HL-60 (cell line): ENCODE data around the gene CCDC87.

Source experiments
- DNase-seq, 2 experiments: peaks; one replicate each; pipeline ENCODE4 v3.0.0-alpha.2; 2010 to 2020; ENCODE audit warnings: low read depth in 1 of 2, low spot score in 1 of 2
- H3K27ac ChIP-seq: fragments of 250-450 bp; sonication (Bioruptor Pico); replicated peaks from 2 replicates; pipeline ENCODE4 v1.5.1; 2020; ENCODE audit warnings: mild to moderate bottlenecking, moderate library complexity
- H3K27me3 ChIP-seq: fragments of 250-450 bp; sonication (Bioruptor Pico); 2 replicates; pipeline ENCODE4 v1.5.1; 2021; ENCODE audit warnings: mild to moderate bottlenecking, moderate library complexity; ENCODE audit not compliant: insufficient read depth, poor library complexity, severe bottlenecking
- H3K4me3 ChIP-seq: replicated peaks from 2 replicates; pipeline ENCODE4 v1.5.1; 2011; ENCODE audit warnings: mild to moderate bottlenecking, control low read depth, low read length; ENCODE audit not compliant: insufficient read depth
- GABPA ChIP-seq: IDR thresholded peaks from 2 replicates; pipeline ENCODE4 v1.6.1; 2012; ENCODE audit warnings: low read depth
- POLR2AphosphoS5 ChIP-seq: IDR thresholded peaks from 2 replicates; pipeline ENCODE4 v1.6.1; 2012; ENCODE audit warnings: low read depth
- SPI1 ChIP-seq: IDR thresholded peaks from 2 replicates; pipeline ENCODE4 v1.6.1; 2012; ENCODE audit warnings: low read depth, mild to moderate bottlenecking, borderline replicate concordance
- TF ChIP-seq, protein P1 (sequence below): IDR thresholded peaks from one replicate; pipeline ENCODE4 v1.5.1; 2011; ENCODE audit warnings: low read length, control low read depth, inconsistent platforms; ENCODE audit not compliant: insufficient read depth
- TF ChIP-seq, protein P2 (sequence below): IDR thresholded peaks from 2 replicates; pipeline ENCODE4 v1.6.1; 2012; ENCODE audit warnings: low read depth; ENCODE audit not compliant: insufficient replicate concordance

Gene CCDC87

DNA sequence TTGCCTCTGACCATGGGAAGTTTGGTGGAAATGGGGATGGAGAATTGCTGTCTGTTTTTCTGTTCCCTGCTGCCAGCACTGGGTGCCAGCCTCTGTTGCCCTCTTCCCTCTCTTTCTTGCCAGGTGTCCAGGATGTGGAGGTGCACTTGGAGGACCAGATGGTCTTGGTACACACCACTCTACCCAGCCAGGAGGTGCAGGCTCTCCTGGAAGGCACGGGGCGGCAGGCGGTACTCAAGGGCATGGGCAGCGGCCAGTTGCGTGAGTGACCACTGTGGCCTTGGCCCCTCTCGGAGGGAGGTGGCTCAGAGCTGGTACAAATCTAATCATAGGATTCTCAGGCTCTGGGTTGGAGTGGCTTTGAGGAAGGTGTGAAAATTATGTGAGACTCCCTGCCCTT is 6.1 kb upstream of the CCDC87 start:
- H3K27ac ChIP-seq, result no peak overlapping the region
- DNase-seq, result no peak
- no peak for TF ChIP-seq GABPA
- TF ChIP-seq SPI1, result no peak
- TF ChIP-seq, protein P1, sequence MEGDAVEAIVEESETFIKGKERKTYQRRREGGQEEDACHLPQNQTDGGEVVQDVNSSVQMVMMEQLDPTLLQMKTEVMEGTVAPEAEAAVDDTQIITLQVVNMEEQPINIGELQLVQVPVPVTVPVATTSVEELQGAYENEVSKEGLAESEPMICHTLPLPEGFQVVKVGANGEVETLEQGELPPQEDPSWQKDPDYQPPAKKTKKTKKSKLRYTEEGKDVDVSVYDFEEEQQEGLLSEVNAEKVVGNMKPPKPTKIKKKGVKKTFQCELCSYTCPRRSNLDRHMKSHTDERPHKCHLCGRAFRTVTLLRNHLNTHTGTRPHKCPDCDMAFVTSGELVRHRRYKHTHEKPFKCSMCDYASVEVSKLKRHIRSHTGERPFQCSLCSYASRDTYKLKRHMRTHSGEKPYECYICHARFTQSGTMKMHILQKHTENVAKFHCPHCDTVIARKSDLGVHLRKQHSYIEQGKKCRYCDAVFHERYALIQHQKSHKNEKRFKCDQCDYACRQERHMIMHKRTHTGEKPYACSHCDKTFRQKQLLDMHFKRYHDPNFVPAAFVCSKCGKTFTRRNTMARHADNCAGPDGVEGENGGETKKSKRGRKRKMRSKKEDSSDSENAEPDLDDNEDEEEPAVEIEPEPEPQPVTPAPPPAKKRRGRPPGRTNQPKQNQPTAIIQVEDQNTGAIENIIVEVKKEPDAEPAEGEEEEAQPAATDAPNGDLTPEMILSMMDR, result no peak
- no peak overlapping the region for H3K4me3 ChIP-seq
- no peaks in the 10 kb centered on the region for H3K27me3 ChIP-seq

DNA sequence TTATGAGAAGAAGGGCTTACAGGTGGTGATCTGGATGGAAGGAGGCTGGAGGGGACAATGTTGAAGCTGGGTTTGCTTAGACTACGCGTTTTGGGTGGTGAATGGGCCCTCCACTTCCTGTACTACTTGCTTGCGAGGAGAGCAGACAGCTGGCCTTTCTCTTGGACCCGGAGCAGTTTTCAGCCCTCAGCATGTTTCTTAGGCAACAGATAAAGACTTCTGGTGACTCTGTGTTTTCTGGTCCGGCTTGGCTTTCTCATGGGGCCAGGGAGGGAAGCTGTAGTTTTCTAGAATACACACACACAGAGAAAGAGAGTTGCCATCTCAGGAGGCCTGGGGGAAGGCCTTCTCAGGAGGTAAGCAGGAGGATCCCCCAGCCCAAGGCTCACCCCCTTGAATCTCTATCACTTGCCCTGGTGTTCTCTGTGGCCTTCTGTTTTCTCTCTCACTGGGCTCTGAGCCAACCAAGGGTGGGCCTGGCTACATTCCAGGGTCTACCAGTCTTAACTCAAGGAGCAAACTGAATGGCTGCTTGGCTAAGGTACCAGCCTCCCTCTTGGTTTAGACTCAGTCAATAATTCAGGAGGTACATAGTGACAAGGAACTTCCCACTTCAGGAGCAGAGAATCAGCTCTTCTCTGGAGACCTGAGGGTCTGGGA is 2.5 kb upstream of the CCDC87 start:
- TF ChIP-seq POLR2AphosphoS5 (0 out of 2 replicates have a peak, but pooled peaks have one; percentile 32), GABPA (no peak; the same call in 1 of the 2 replicates), SPI1 (peak; percentile 44; the same call in 1 of the 2 replicates)
- TF ChIP-seq, protein P2, sequence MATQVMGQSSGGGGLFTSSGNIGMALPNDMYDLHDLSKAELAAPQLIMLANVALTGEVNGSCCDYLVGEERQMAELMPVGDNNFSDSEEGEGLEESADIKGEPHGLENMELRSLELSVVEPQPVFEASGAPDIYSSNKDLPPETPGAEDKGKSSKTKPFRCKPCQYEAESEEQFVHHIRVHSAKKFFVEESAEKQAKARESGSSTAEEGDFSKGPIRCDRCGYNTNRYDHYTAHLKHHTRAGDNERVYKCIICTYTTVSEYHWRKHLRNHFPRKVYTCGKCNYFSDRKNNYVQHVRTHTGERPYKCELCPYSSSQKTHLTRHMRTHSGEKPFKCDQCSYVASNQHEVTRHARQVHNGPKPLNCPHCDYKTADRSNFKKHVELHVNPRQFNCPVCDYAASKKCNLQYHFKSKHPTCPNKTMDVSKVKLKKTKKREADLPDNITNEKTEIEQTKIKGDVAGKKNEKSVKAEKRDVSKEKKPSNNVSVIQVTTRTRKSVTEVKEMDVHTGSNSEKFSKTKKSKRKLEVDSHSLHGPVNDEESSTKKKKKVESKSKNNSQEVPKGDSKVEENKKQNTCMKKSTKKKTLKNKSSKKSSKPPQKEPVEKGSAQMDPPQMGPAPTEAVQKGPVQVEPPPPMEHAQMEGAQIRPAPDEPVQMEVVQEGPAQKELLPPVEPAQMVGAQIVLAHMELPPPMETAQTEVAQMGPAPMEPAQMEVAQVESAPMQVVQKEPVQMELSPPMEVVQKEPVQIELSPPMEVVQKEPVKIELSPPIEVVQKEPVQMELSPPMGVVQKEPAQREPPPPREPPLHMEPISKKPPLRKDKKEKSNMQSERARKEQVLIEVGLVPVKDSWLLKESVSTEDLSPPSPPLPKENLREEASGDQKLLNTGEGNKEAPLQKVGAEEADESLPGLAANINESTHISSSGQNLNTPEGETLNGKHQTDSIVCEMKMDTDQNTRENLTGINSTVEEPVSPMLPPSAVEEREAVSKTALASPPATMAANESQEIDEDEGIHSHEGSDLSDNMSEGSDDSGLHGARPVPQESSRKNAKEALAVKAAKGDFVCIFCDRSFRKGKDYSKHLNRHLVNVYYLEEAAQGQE, result no peak
- TF ChIP-seq, protein P1, result no peak
- Histone ChIP-seq H3K27me3 (no peaks in the 10 kb centered on the region), H3K4me3 (no peak overlapping the region), H3K27ac (peak overlapping the region; percentile 75)
- DNase-seq, result peak in 1 of 2 experiments; percentile 91

DNA sequence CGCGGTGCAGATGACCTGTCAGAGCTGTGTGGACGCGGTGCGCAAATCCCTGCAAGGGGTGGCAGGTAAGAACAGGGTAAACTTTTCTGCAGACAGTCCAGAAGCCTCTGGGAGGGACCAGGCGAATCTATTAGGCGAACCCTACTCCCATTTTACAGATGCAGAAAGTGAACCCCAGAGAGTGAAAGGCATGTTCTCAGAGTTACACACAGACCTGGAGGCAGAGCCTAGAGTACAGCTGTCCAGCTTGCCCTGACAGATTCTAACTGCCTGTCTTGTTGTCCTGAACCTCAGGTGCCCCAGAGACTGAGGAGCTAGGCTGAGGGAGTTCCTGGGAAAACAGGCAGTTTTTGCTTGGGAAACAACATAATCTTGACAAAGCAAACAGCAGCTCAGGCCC is 787 bp upstream of the CCDC87 start:
- Histone ChIP-seq H3K4me3 (peak overlapping the region; percentile 56), H3K27me3 (no peaks in the 10 kb centered on the region), H3K27ac (peak overlapping the region; percentile 75)
- DNase-seq, result no peak
- TF ChIP-seq, protein P1, result no peak
- no peak for TF ChIP-seq GABPA
- TF ChIP-seq SPI1, result no peak
- TF ChIP-seq POLR2AphosphoS5, result no peak
- TF ChIP-seq, protein P2, result no peak

DNA sequence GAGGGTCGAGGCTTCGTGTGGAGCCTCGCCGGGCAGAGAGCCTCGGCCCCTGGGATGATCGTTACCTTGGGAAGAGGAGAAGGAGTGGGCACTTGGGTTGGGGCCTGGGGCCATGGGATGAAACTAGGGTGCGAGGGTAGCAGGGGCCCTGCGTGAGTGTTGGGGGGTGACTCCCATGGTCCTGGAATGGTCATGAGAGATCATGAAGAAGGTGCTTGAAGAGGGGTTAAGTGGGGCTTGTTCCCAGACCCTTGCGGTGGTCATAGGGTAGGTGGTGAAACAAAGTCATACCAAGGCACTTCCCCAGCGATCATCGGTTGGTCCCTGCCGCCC is 406 bp upstream of the CCDC87 start:
- H3K27me3 ChIP-seq, result no peaks in the 10 kb centered on the region
- TF ChIP-seq SPI1 (no peak), GABPA (no peak), POLR2AphosphoS5 (no peak)
- TF ChIP-seq, protein P2, result no peak
- TF ChIP-seq, protein P1, result no peak
- DNase-seq, result no peak
- H3K27ac ChIP-seq, result peak overlapping the region; percentile 75
- peak overlapping the region; percentile 56 for H3K4me3 ChIP-seq
